Measurements from ENCODE around the gene NMBR.

GRCh38 chr6:142167071-142167470 lies 20.1 kb upstream of the NMBR start:
- TF ChIP-seq, protein P1, sequence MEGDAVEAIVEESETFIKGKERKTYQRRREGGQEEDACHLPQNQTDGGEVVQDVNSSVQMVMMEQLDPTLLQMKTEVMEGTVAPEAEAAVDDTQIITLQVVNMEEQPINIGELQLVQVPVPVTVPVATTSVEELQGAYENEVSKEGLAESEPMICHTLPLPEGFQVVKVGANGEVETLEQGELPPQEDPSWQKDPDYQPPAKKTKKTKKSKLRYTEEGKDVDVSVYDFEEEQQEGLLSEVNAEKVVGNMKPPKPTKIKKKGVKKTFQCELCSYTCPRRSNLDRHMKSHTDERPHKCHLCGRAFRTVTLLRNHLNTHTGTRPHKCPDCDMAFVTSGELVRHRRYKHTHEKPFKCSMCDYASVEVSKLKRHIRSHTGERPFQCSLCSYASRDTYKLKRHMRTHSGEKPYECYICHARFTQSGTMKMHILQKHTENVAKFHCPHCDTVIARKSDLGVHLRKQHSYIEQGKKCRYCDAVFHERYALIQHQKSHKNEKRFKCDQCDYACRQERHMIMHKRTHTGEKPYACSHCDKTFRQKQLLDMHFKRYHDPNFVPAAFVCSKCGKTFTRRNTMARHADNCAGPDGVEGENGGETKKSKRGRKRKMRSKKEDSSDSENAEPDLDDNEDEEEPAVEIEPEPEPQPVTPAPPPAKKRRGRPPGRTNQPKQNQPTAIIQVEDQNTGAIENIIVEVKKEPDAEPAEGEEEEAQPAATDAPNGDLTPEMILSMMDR (IDR thresholded peaks at IDR 0.05): no peak
- TF ChIP-seq POLR2A (IDR thresholded peaks at IDR 0.05): no peak
